NT2/D1 (cell line): ENCODE measurements around the gene CTPS1.

ENCODE experiments used
- YY1 ChIP-seq: IDR thresholded peaks from 2 replicates; pipeline ENCODE4 v1.6.1; 2011; ENCODE audit not compliant: insufficient read length, insufficient read depth
- ZNF274 ChIP-seq: IDR thresholded peaks from 2 replicates; pipeline ENCODE4 v1.6.1; 2011; ENCODE audit warnings: mild to moderate bottlenecking, low read depth, low read length

- no peak for TF ChIP-seq YY1
- no peak for TF ChIP-seq ZNF274
Observed at GRCh38 chr1:41017141-41018017, 37.9 kb downstream of the CTPS1 start.
